GM18498 (cell line): ENCODE measurements around the gene FUCA1.
"Not testable (repeated sequence)": the region's sequence is repeated elsewhere in the genome, so short reads cannot be mapped to it uniquely, and the experiment has no call there.

Source experiments
- ATAC-seq: cut with Tn5 transposase; IDR thresholded peaks from one replicate; pipeline ENCODE4 v1.9.1; 2021; ENCODE audit warnings: mild to moderate bottlenecking, moderate library complexity; ENCODE audit not compliant: unreplicated experiment

Gene FUCA1

GRCh38 chr1:23896491-23896890 lies 28.4 kb upstream of the FUCA1 start:
- ATAC-seq, result no peak

- no peak for ATAC-seq
Measured at GRCh38 chr1:23895993-23896392, 27.9 kb upstream of the FUCA1 start.

- ATAC-seq, result no peak
Measured at GRCh38 chr1:23895082-23895481, 27.0 kb upstream of the FUCA1 start.

GRCh38 chr1:23889074-23889473 lies 21.0 kb upstream of the FUCA1 start:
- no peak for ATAC-seq

GRCh38 chr1:23885222-23885621 lies 17.1 kb upstream of the FUCA1 start:
- ATAC-seq, result no peak

GRCh38 chr1:23882746-23883145 lies 14.7 kb upstream of the FUCA1 start:
- no peak for ATAC-seq

GRCh38 chr1:23879809-23880208 lies 11.7 kb upstream of the FUCA1 start:
- no peak for ATAC-seq

- no peak for ATAC-seq
Measured at GRCh38 chr1:23878668-23879067, 10.6 kb upstream of the FUCA1 start.

GRCh38 chr1:23875382-23875781 lies 7.3 kb upstream of the FUCA1 start:
- no peak for ATAC-seq

GRCh38 chr1:23872421-23872820 lies 4.3 kb upstream of the FUCA1 start:
- ATAC-seq, result no peak

- no peak for ATAC-seq
Measured at GRCh38 chr1:23869051-23869450, 961 bp upstream of the FUCA1 start.

- peak; percentile 5 for ATAC-seq
Measured at GRCh38 chr1:23868557-23869016, 497 bp upstream of the FUCA1 start.

GRCh38 chr1:23867542-23867894 lies 572 bp downstream of the FUCA1 start:
- ATAC-seq, result no peak

- ATAC-seq, result no peak
Measured at GRCh38 chr1:23865543-23865930, 2.6 kb downstream of the FUCA1 start.

- no peak for ATAC-seq
Measured at GRCh38 chr1:23864801-23865542, 3.1 kb downstream of the FUCA1 start.

GRCh38 chr1:23862640-23863039 lies 5.5 kb downstream of the FUCA1 start:
- no peak for ATAC-seq

GRCh38 chr1:23854568-23854967 lies 13.5 kb downstream of the FUCA1 start:
- no peak for ATAC-seq

- not testable (repeated sequence) for ATAC-seq
Measured at GRCh38 chr1:23853124-23853523, 15.0 kb downstream of the FUCA1 start.

GRCh38 chr1:23851406-23851805 lies 16.7 kb downstream of the FUCA1 start:
- not testable (repeated sequence) for ATAC-seq

GRCh38 chr1:23848673-23849616 lies 19.1 kb downstream of the FUCA1 start:
- no peak for ATAC-seq

- not testable (repeated sequence) for ATAC-seq
Measured at GRCh38 chr1:23847482-23848095, 20.5 kb downstream of the FUCA1 start.

- no peak for ATAC-seq
Measured at GRCh38 chr1:23845163-23845562, 22.9 kb downstream of the FUCA1 start.
